Amygdala (tissue), 56 donors: Measurements from ENCODE around the gene TLE6.
"Not testable (repeated sequence)": the region's sequence is repeated elsewhere in the genome, so short reads cannot be mapped to it uniquely, and the experiment has no call there.

Experiments
- DNase-seq, 56 donors: peaks; one replicate each; lab custom pipeline; 2025; lab: John Stamatoyannopoulos, UW

The TLE6 gene

GRCh38 chr19:3024870-3025548, 47.6 kb downstream of the TLE6 start:
- DNase-seq: no peak

- no peak for DNase-seq
Measured at GRCh38 chr19:3025549-3025886, 48.2 kb downstream of the TLE6 start.

- no peak for DNase-seq
Measured at GRCh38 chr19:3026768-3027167, 49.4 kb downstream of the TLE6 start.

GRCh38 chr19:3027292-3027691, 49.9 kb downstream of the TLE6 start:
- DNase-seq: no peak

- no peak for DNase-seq
Measured at GRCh38 chr19:3027981-3028304, 50.6 kb downstream of the TLE6 start.

GRCh38 chr19:3028305-3029064, 51.1 kb downstream of the TLE6 start:
- peak in 1 of 56 donors; percentile 42 for DNase-seq

- DNase-seq: no peak
Measured at GRCh38 chr19:3029065-3029923, 51.9 kb downstream of the TLE6 start, which contains the start of gene TLE2. TSS of gene TLE2 (minus strand) at chr19:3029280. CDS start at chr19:3028904, 376 bp downstream.

- DNase-seq: no peak
Measured at GRCh38 chr19:3031607-3031867, 54.2 kb downstream of the TLE6 start.

- peak in 4 of 56 donors; percentile 9 to 28 (median 16) for DNase-seq
Measured at GRCh38 chr19:3033595-3034405, 56.4 kb downstream of the TLE6 start.

- no peak for DNase-seq
Measured at GRCh38 chr19:3034406-3034655, 57.0 kb downstream of the TLE6 start.

- peak in 13 of 56 donors; percentile 13 to 65 (median 42) for DNase-seq
Measured at GRCh38 chr19:3034656-3035541, 57.5 kb downstream of the TLE6 start.

GRCh38 chr19:3035542-3036118, 58.3 kb downstream of the TLE6 start:
- DNase-seq: peak; percentile 81 to 98 (median 94)

- peak; percentile 62 to 97 (median 89) for DNase-seq
Measured at GRCh38 chr19:3036119-3036976, 59.0 kb downstream of the TLE6 start.

- not testable (repeated sequence) for DNase-seq
Measured at GRCh38 chr19:3036977-3037544, 59.7 kb downstream of the TLE6 start.

GRCh38 chr19:3038214-3038613, 60.9 kb downstream of the TLE6 start:
- DNase-seq: no peak

GRCh38 chr19:3039125-3039524, 61.8 kb downstream of the TLE6 start:
- no peak for DNase-seq

GRCh38 chr19:3039641-3040077, 62.3 kb downstream of the TLE6 start:
- peak in 1 of 56 donors; percentile 10 for DNase-seq

GRCh38 chr19:3041327-3041726, 64.0 kb downstream of the TLE6 start:
- no peak for DNase-seq
